ENCODE measurements around the gene IL1RL2.

IL1RL2 gene

GRCh38 chr2:102194609-102195268, 7.9 kb downstream of the IL1RL2 start:
- DNase-seq (ENCODE audit: low spot score), result no peak

- DNase-seq (ENCODE audit: low spot score), result no peak
Measured at GRCh38 chr2:102197389-102198137, 10.7 kb downstream of the IL1RL2 start.

- DNase-seq (ENCODE audit: low spot score), result no peak
Measured at GRCh38 chr2:102200539-102200938, 13.7 kb downstream of the IL1RL2 start.

DNA sequence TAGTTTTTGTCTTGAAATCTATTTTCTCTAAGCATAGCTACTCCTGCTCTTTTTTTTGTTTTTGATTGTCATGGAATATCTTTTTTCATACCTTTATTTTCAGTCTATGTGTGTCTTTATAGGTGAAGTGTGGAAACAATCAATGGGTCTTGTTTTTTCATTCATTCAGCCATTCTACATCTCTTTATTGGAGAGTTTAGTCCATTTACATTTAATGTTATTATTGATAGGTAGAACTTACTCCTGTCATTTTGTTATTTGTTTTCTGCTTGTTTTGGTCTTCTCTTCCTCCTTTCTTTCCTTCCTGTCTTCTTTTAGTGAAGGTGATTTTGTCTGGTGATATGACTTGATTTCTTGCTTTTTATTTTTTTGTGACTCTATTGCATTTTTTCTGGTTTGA, 17.8 kb downstream of the IL1RL2 start:
- DNase-seq (ENCODE audit: low spot score), result no peak

- no peak for DNase-seq (ENCODE audit: low spot score)
Measured at GRCh38 chr2:102206666-102207341, 20.0 kb downstream of the IL1RL2 start.

GRCh38 chr2:102208774-102209173, 22.0 kb downstream of the IL1RL2 start:
- DNase-seq (ENCODE audit: low spot score), result no peak

DNA sequence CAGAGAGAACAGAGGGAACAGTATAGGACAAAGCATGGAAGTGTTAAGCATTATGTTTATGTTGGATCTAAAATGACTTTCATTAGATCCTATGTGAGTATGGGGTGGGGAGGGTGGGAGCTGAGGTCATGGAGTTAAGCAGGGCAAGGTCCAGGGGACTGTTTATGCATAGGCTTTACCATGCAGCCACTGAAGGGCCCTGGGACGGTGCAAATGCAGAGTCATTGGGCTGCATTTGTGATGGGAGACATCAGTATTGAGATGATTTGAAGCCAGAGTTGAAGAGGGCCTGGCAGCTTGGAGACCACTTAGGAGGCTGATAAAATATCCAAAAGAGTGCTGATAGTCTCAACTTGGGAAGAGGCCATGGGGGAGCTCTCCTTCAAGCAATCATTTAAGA, 22.7 kb downstream of the IL1RL2 start:
- no peak for DNase-seq (ENCODE audit: low spot score)

DNA sequence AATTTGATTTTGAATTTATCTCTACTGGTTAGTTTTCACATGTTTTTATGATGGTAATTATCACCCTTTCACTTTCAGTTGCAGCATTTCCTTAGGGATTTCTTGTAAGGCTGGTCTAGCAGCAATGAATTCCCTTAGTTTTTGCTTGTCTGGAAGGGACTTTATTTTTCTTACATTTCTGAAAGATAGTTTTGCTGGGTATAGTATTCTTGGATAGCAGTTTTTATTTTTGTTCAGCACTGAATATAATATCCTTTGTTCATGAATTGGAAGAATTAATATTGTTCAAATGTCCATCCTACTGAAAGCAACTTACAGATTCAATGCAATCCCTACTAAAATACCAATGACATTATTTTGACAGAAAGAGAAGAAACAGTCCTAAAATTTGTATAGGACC, 30.2 kb downstream of the IL1RL2 start:
- DNase-seq (ENCODE audit: low spot score), result no peak

- no peak for DNase-seq (ENCODE audit: low spot score)
Measured at GRCh38 chr2:102224824-102225739, 38.3 kb downstream of the IL1RL2 start.

DNA sequence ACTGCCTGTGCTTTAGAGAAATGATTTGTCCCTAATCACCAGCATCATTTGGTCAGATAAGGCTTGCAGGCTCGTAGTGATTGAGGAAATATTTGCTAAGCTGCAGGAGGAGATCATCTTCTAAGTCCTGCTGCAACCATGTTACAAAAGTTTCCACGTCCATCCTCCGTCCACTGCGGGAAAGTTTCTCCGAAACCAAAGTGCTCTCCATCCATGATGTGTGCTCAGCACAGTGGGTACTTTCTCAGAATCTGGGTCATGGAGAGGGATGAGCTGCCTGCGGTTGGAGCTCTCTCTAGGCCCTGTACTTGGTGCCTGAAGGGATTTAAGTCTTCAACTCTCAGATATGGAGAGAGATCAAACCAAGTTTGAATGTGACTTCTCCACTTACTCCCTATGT, 39.3 kb downstream of the IL1RL2 start:
- no peak for DNase-seq (ENCODE audit: low spot score)

DNA sequence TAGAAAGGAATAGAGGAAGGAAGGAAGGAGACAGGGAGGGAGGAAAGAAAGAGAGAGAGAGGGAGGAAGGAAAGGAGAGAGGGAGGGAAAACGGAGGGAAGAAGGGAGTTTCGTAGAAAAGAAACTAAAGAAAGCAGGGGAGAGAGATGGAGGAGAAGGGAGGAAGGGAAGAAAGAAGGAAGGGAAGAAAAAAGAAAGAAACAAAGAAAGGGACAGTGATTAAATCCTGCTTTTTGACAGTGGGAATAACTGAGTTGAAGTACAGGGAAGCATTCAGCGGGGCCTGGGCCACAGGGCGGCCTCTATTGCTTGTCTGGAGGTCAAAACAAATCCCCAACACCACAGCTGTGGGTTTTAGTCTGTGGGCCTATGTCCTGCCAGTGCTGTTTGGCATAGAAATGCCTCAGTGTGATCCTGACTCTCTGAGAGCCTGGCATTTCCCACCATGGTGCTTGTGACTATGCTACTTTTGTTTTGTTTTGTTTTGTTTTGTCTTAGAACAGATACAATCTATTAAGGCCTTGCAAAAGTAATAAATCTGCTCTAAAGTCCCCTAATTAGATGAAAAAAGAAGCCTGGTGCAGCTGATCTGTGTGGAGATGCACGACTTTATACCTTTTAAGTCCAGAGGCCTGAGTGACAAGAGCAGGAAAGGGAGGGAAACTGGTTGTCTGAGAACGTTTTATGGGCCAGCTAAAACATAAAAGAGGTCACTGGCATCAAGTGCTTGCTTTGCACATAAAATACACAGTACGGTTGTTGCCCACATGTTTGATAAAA, 40.0 kb downstream of the IL1RL2 start:
- peak; percentile 80 for DNase-seq (ENCODE audit: low spot score)

GRCh38 chr2:102229141-102229769, 42.4 kb downstream of the IL1RL2 start:
- no peak for DNase-seq (ENCODE audit: low spot score)

DNA sequence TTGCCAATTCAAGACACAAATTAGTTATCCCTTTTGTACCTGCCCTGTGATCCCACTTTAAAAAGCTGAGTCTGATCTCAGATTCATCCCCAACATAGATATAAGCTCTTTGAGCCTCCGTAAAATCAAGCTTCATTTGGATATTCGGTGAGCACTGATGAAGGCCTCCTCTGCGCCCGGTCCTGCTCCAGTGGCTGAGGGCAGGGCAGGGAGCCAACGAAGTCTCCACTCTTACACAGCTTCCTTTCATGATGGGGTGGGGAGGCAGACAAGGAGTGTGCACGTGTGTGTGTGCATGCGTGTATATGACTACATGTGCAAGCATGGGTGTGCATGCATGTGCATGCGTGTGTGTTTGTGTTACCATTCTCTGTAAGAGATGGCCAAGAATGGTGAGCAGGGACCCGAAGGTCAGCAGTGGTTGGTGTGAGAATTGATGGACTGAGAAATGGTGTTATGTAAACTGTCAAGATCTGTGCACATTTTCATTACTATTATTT, 43.6 kb downstream of the IL1RL2 start:
- no peak for DNase-seq (ENCODE audit: low spot score)

GRCh38 chr2:102233132-102233884, 46.5 kb downstream of the IL1RL2 start:
- DNase-seq (ENCODE audit: low spot score), result no peak

DNA sequence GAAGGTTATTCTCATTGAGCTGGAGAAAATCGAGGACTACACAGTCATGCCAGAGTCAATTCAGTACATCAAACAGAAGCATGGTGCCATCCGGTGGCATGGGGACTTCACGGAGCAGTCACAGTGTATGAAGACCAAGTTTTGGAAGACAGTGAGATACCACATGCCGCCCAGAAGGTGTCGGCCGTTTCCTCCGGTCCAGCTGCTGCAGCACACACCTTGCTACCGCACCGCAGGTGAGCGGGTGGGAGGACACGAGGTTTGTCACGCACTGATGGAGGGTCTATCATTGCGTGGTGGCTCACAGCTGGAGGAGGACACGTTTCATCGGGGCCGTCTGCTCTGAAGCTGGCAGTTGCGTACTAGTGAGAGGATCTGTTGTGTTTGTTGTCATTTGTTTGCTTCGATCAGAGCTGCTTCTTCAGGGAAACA, 48.2 kb downstream of the IL1RL2 start:
- no peak for DNase-seq (ENCODE audit: low spot score)

DNA sequence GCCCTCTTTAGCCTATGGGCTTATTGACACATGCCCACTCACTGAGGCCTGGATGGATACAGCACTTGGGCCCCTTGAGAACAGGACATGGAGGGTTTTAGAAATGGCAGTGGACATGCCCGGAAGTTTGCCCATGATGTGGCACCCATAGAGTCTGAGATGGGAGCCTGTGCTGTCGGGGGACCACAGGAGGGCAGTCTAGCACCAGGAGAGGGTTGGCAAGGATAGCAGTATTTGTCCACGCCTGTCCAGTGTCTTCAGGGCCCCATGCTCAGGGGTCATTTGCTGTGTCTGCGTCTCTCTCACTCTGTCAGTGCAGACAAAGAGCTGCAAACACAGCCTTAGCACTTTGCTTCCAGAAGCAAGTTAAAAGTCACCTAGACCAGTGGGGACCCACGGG, 48.7 kb downstream of the IL1RL2 start:
- DNase-seq (ENCODE audit: low spot score), result no peak

DNA sequence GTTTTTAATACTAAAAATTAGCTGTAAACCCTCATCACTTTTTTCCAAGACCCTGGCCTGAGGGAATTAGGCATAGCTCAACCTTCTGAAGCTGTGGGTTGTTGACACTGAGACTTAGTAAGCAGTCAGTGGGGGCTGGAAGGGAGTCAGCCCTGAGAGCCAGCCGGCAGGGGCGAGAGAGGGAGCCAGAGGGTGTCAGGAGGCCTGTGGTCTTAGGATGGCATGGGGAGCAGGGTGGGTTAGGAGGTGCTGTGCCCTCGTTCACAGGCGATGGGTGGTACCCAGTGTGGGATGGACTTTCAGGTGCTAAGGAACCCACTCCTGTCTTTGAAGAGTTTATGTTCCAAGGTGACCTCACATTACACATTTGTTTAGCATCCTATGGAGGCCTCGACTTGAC, 49.3 kb downstream of the IL1RL2 start:
- no peak for DNase-seq (ENCODE audit: low spot score)

GRCh38 chr2:102237176-102237575, 50.4 kb downstream of the IL1RL2 start:
- DNase-seq (ENCODE audit: low spot score), result no peak

GRCh38 chr2:102238039-102238756, 51.4 kb downstream of the IL1RL2 start:
- DNase-seq (ENCODE audit: low spot score), result no peak
